ENCODE measurements around the gene TIRAP. TPM values are rescaled to one million over a fixed set of nuclear protein-coding genes. Genes with fewer than 3 reads are reported as not detected.

Gene TIRAP
- total and polyA plus RNA-seq, 3 donors from 2014 or later = 3.6 to 5.9 (median 5.7) TPM

- H3K27me3 ChIP-seq = no peaks in the 10 kb centered on the region
- H3K4me3 ChIP-seq = no peak overlapping the region
- no peak for DNase-seq
- no peaks in the 10 kb centered on the region for H3K9me3 ChIP-seq
- TF ChIP-seq POLR2A (IDR thresholded peaks at IDR 0.05) (no peak), CTCF (IDR thresholded peaks at IDR 0.05) (no peak)
- peaks cover 25% of the 10 kb centered on the region for H3K4me1 ChIP-seq
- intact Hi-C loops (cut with DNase I; ENCODE audit: low total_unique reads) = loop anchor here (10.0 kb wide), 1 partner anchor 121 kb away; no protein-coding TSS in a partner anchor
- no peak overlapping the region for H3K27ac ChIP-seq
- 83 to 90% methylated on average over 5 of the region's 5 CpGs for WGBS, 2 donors
- no peaks in the 10 kb centered on the region for H3K36me3 ChIP-seq (ENCODE audit: low read depth, missing control alignments)
These were observed 30.9 kb downstream of the TIRAP start for GRCh38 chr11:126313826-126314225.

GRCh38 chr11:126317432-126317755 lies 34.5 kb downstream of the TIRAP start:
- intact Hi-C loops (cut with DNase I; ENCODE audit: low total_unique reads) = loop anchor here (10.0 kb wide), 1 partner anchor 117 kb away; no protein-coding TSS in a partner anchor
- no peak overlapping the region for H3K4me3 ChIP-seq
- no peaks in the 10 kb centered on the region for H3K9me3 ChIP-seq
- H3K4me1 ChIP-seq = peaks cover 25% of the 10 kb centered on the region
- TF ChIP-seq POLR2A (IDR thresholded peaks at IDR 0.05) (no peak), CTCF (IDR thresholded peaks at IDR 0.05) (no peak)
- WGBS, 2 donors = 52 to 82% methylated on average over 1 of the region's 1 CpG
- no peaks in the 10 kb centered on the region for H3K36me3 ChIP-seq (ENCODE audit: low read depth, missing control alignments)
- peak overlapping the region; percentile 83 to 87 for H3K27ac ChIP-seq
- H3K27me3 ChIP-seq = no peaks in the 10 kb centered on the region
- DNase-seq = no peak

GRCh38 chr11:126317756-126318573 lies 35.1 kb downstream of the TIRAP start:
- Histone ChIP-seq H3K4me3 (no peak overlapping the region), H3K36me3 (ENCODE audit: low read depth, missing control alignments) (no peaks in the 10 kb centered on the region), H3K4me1 (peaks cover 25% of the 10 kb centered on the region), H3K27ac (peak overlapping the region; percentile 83 to 87), H3K9me3 (no peaks in the 10 kb centered on the region), H3K27me3 (no peaks in the 10 kb centered on the region)
- WGBS, 2 donors = 31 to 51% methylated on average over 12 to 14 of the region's 14 CpGs
- intact Hi-C loops (cut with DNase I; ENCODE audit: low total_unique reads) = loop anchor here (10.0 kb wide), 1 partner anchor 117 kb away; no protein-coding TSS in a partner anchor
- TF ChIP-seq POLR2A (IDR thresholded peaks at IDR 0.05) (no peak), CTCF (IDR thresholded peaks at IDR 0.05) (no peak)
- DNase-seq = peak; percentile 86

GRCh38 chr11:126318574-126319373 lies 35.9 kb downstream of the TIRAP start:
- whole genome bisulfite sequencing, 2 donors = 38 to 52% methylated on average over 8 to 9 of the region's 9 CpGs
- TF ChIP-seq CTCF (IDR thresholded peaks at IDR 0.05) (no peak), POLR2A (IDR thresholded peaks at IDR 0.05) (no peak)
- H3K9me3 ChIP-seq = no peaks in the 10 kb centered on the region
- peaks cover 25% of the 10 kb centered on the region for H3K4me1 ChIP-seq
- intact Hi-C loops (cut with DNase I; ENCODE audit: low total_unique reads) = loop anchor here (10.0 kb wide), 1 partner anchor 116 kb away; no protein-coding TSS in a partner anchor
- no peaks in the 10 kb centered on the region for H3K27me3 ChIP-seq
- peak overlapping the region; percentile 83 to 87 for H3K27ac ChIP-seq
- peak; percentile 56 for DNase-seq
- no peak overlapping the region for H3K4me3 ChIP-seq
- H3K36me3 ChIP-seq (ENCODE audit: low read depth, missing control alignments) = no peaks in the 10 kb centered on the region

Measured in testis (tissue), 3 donors.